ENCODE measurements around the gene GIMAP5. TPM values are rescaled to one million over a fixed set of nuclear protein-coding genes. Genes with fewer than 3 reads are reported as not detected.

GIMAP5 gene
- total RNA-seq, 1 experiment from 2014 or later: 0.24 TPM

GRCh38 chr7:150715293-150715692 is 21.9 kb upstream of the GIMAP5 start:
- peak; percentile 52 for ATAC-seq
- ChIA-PET POLR2A (no interaction called here), CTCF (no interaction called here)
- no peaks in the 10 kb centered on the region for H3K4me1 Mint-ChIP-seq
- H3K36me3 Mint-ChIP-seq: no peaks in the 10 kb centered on the region
- no peak overlapping the region for H3K27ac Mint-ChIP-seq
- DNase-seq (ENCODE audit: low spot score): no peak
- peaks cover 80% of the 10 kb centered on the region for H3K27me3 Mint-ChIP-seq (ENCODE audit: low read depth)
- TF ChIP-seq, protein P1, sequence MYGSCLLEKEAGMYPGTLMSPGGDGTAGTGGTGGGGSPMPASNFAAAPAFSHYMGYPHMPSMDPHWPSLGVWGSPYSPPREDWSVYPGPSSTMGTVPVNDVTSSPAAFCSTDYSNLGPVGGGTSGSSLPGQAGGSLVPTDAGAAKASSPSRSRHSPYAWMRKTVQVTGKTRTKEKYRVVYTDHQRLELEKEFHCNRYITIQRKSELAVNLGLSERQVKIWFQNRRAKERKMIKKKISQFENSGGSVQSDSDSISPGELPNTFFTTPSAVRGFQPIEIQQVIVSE (CRISPR knock-in tag; IDR thresholded peaks at IDR 0.05; ENCODE audit: borderline replicate concordance): no peak
- TF ChIP-seq TP53 (CRISPR knock-in tag; IDR thresholded peaks at IDR 0.05): no peak
- TF ChIP-seq ZNF281 (CRISPR knock-in tag; IDR thresholded peaks at IDR 0.05): no peak
- H3K4me3 Mint-ChIP-seq: no peak overlapping the region
- H3K9me3 Mint-ChIP-seq: peaks cover 16% of the 10 kb centered on the region

GRCh38 chr7:150715738-150716137 is 21.5 kb upstream of the GIMAP5 start:
- Mint-ChIP-seq H3K4me1 (no peaks in the 10 kb centered on the region), H3K27me3 (ENCODE audit: low read depth) (peaks cover 85% of the 10 kb centered on the region), H3K4me3 (no peak overlapping the region), H3K9me3 (peaks cover 16% of the 10 kb centered on the region), H3K36me3 (no peaks in the 10 kb centered on the region), H3K27ac (no peak overlapping the region)
- ChIA-PET POLR2A (no interaction called here), CTCF (interaction anchor here (0.6 kb wide), 1 partner anchor 298 kb away, joined by 4 read pairs; no protein-coding TSS in a partner anchor)
- TF ChIP-seq GTF2I (CRISPR knock-in tag; conservative IDR thresholded peaks at IDR 0.05): no peak
- TF ChIP-seq IRF2 (CRISPR knock-in tag; IDR thresholded peaks at IDR 0.05; ENCODE audit: borderline replicate concordance, low read depth): no peak
- TF ChIP-seq, protein P2, sequence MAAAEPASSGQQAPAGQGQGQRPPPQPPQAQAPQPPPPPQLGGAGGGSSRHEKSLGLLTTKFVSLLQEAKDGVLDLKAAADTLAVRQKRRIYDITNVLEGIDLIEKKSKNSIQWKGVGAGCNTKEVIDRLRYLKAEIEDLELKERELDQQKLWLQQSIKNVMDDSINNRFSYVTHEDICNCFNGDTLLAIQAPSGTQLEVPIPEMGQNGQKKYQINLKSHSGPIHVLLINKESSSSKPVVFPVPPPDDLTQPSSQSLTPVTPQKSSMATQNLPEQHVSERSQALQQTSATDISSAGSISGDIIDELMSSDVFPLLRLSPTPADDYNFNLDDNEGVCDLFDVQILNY (CRISPR knock-in tag; IDR thresholded peaks at IDR 0.05): no peak
- TF ChIP-seq ZNF219 (CRISPR knock-in tag; IDR thresholded peaks at IDR 0.05; ENCODE audit: borderline replicate concordance): no peak
- no peak for TF ChIP-seq OVOL2 (CRISPR knock-in tag; IDR thresholded peaks at IDR 0.05; ENCODE audit: borderline replicate concordance)
- TF ChIP-seq FOXJ3 (CRISPR knock-in tag; IDR thresholded peaks at IDR 0.05; ENCODE audit: borderline replicate concordance): no peak
- no peak for TF ChIP-seq ERG (CRISPR knock-in tag; IDR thresholded peaks at IDR 0.05)
- no peak for TF ChIP-seq PREB (CRISPR knock-in tag; IDR thresholded peaks at IDR 0.05; ENCODE audit: borderline replicate concordance)
- no peak for TF ChIP-seq ZNF416 (CRISPR knock-in tag; IDR thresholded peaks at IDR 0.05)
- TF ChIP-seq STAT6 (CRISPR knock-in tag; conservative IDR thresholded peaks at IDR 0.05; ENCODE audit: low read depth): no peak
- no peak for TF ChIP-seq ZNF512 (CRISPR knock-in tag; IDR thresholded peaks at IDR 0.05; ENCODE audit: borderline replicate concordance)
- ATAC-seq: no peak
- no peak for DNase-seq (ENCODE audit: low spot score)
